K562 (cell line): ENCODE data around the gene RABGAP1. TPM values are rescaled to one million over a fixed set of nuclear protein-coding genes. Genes with fewer than 3 reads are reported as not detected.

Experiments
- PHTF2 ChIP-seq: fragments of 250-450 bp; sonication (Bioruptor Pico); IDR thresholded peaks from 2 replicates; pipeline ENCODE4 v1.5.0; 2021; ENCODE audit warnings: mild to moderate bottlenecking
- PPARD ChIP-seq: fragments of 250-450 bp; sonication (Bioruptor Pico); IDR thresholded peaks from 2 replicates; pipeline ENCODE4 v1.8.0; 2022; ENCODE audit warnings: inconsistent platforms, mild to moderate bottlenecking, moderate library complexity
- SIN3A ChIP-seq, 2 experiments: fragments of 150-350 bp in 1 of 2; IDR thresholded peaks; 2 replicates each; pipeline ENCODE4 v1.6.1; 2011 to 2016; ENCODE audit warnings: borderline replicate concordance in 2 of 2, low read depth in 2 of 2, low read length in 2 of 2, mild to moderate bottlenecking in 2 of 2, moderate library complexity in 2 of 2; ENCODE audit not compliant: control insufficient read depth in 1 of 2
- SREBF2 ChIP-seq: sonication (generic); formaldehyde crosslinking; IDR thresholded peaks from 2 replicates; pipeline ENCODE4 v1.4.0; 2020; ENCODE audit warnings: mild to moderate bottlenecking, missing genetic modification reagents
- ZNF740 ChIP-seq, 3 experiments: fragments of 200-800 bp in 1 of 3; sonication (Bioruptor generic) in 1 of 3; sonication (generic) in 1 of 3; formaldehyde crosslinking in 1 of 3; IDR thresholded peaks; 2 replicates each; pipeline versions ENCODE4 v1.6.1 to v1.8.0; 2016 to 2022; ENCODE audit warnings: mild to moderate bottlenecking in 2 of 3, missing compliant biosample characterization in 2 of 3, missing genetic modification characterization in 2 of 3, missing genetic modification reagents in 1 of 3
- ZNF76 ChIP-seq: fragments of 250-450 bp; sonication (Bioruptor Pico); IDR thresholded peaks from 2 replicates; pipeline ENCODE4 v1.4.0; 2020; ENCODE audit warnings: mild to moderate bottlenecking, moderate library complexity, borderline replicate concordance
- polyA plus RNA-seq, 8 experiments: library from polyadenylated mRNA; depleted of rRNA in 4 of 8; stranded (reverse) in 5 of 8; unstranded in 3 of 8; fragments of >200 nt; fragmentation: Nextera tagmentation in 2 of 8; fragmentation: Illumina TruSeq in 1 of 8; extraction: Ambion mirVana in 2 of 8; extraction: Trizol in 1 of 8; gene quantifications; 2 replicates each; pipeline versions ENCODE4 v1.2.1 to v1.2.3, GENCODE V29; 2011 to 2014; ENCODE audit warnings: inconsistent platforms in 1 of 8, missing spikeins in 1 of 8
- total RNA-seq, 7 experiments: library from RNA; depleted of rRNA in 6 of 7; stranded (reverse); fragments of >200 nt in 6 of 7; fragmentation: Illumina TruSeq in 2 of 7; extraction: Trizol in 2 of 7; gene quantifications; 2 replicates each; pipeline versions ENCODE4 v1.2.1 to v1.2.3, GENCODE V29; 2011 to 2021; ENCODE audit warnings: low replicate concordance in 1 of 7
- TF ChIP-seq, protein P1 (sequence below): sonication (generic); formaldehyde crosslinking; IDR thresholded peaks from 2 replicates; pipeline ENCODE4 v1.8.1; 2023; ENCODE audit warnings: missing genetic modification reagents, mild to moderate bottlenecking, borderline replicate concordance
- TF ChIP-seq, protein P2 (sequence below): fragments of 450-650 bp; formaldehyde crosslinking; IDR thresholded peaks from 2 replicates; pipeline ENCODE4 v1.4.0; 2022; ENCODE audit warnings: mild to moderate bottlenecking, moderate library complexity
- TF ChIP-seq, protein P3 (sequence below), 2 experiments: fragments of 250-450 bp in 1 of 2; fragments of 450-650 bp in 1 of 2; sonication (Bioruptor Pico) in 1 of 2; IDR thresholded peaks; 2 replicates each; pipeline versions ENCODE4 v1.6.1 to v1.8.0; 2016 to 2021; ENCODE audit warnings: mild to moderate bottlenecking in 2 of 2, moderate library complexity in 2 of 2, missing compliant biosample characterization in 1 of 2, missing genetic modification characterization in 1 of 2

Gene RABGAP1
- total and polyA plus RNA-seq, 9 of the 15 experiments (the other 6 are each of a cell fraction or from before 2014, with no cell fraction given), result 1.5 to 22.7 (median 13.1) TPM

DNA sequence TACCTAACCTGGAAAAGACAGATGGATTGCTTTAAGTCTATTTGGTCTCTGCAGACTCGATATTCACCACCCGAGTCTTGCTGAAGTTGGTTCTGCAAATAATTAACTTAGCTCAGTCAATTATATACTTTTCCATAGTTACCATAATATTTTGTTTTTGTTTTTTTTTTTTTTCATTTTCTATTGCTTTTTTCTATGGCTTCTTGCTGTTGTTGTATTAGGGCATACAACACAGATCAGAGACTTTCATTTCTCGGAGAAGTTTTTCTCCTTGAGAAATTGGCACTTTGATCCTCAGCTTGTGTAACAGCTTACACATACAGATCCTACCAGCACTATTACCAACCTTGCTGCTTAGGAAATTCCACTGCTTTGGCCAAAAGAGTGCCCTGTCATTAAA, 180.6 kb downstream of the RABGAP1 start (continued):
- TF ChIP-seq, protein P1, sequence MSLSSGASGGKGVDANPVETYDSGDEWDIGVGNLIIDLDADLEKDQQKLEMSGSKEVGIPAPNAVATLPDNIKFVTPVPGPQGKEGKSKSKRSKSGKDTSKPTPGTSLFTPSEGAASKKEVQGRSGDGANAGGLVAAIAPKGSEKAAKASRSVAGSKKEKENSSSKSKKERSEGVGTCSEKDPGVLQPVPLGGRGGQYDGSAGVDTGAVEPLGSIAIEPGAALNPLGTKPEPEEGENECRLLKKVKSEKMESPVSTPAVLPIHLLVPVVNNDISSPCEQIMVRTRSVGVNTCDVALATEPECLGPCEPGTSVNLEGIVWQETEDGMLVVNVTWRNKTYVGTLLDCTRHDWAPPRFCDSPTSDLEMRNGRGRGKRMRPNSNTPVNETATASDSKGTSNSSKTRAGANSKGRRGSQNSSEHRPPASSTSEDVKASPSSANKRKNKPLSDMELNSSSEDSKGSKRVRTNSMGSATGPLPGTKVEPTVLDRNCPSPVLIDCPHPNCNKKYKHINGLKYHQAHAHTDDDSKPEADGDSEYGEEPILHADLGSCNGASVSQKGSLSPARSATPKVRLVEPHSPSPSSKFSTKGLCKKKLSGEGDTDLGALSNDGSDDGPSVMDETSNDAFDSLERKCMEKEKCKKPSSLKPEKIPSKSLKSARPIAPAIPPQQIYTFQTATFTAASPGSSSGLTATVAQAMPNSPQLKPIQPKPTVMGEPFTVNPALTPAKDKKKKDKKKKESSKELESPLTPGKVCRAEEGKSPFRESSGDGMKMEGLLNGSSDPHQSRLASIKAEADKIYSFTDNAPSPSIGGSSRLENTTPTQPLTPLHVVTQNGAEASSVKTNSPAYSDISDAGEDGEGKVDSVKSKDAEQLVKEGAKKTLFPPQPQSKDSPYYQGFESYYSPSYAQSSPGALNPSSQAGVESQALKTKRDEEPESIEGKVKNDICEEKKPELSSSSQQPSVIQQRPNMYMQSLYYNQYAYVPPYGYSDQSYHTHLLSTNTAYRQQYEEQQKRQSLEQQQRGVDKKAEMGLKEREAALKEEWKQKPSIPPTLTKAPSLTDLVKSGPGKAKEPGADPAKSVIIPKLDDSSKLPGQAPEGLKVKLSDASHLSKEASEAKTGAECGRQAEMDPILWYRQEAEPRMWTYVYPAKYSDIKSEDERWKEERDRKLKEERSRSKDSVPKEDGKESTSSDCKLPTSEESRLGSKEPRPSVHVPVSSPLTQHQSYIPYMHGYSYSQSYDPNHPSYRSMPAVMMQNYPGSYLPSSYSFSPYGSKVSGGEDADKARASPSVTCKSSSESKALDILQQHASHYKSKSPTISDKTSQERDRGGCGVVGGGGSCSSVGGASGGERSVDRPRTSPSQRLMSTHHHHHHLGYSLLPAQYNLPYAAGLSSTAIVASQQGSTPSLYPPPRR, result no peak
- TF ChIP-seq, protein P2, sequence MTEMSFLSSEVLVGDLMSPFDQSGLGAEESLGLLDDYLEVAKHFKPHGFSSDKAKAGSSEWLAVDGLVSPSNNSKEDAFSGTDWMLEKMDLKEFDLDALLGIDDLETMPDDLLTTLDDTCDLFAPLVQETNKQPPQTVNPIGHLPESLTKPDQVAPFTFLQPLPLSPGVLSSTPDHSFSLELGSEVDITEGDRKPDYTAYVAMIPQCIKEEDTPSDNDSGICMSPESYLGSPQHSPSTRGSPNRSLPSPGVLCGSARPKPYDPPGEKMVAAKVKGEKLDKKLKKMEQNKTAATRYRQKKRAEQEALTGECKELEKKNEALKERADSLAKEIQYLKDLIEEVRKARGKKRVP (CRISPR knock-in tag), result no peak
- TF ChIP-seq SIN3A (IDR thresholded peaks at IDR 0.05; ENCODE audit: borderline replicate concordance in 2 of 2, control insufficient read depth in 1 of 2, low read depth in 2 of 2, low read length in 2 of 2) (no peak), PPARD (CRISPR knock-in tag) (no peak), ZNF76 (CRISPR knock-in tag) (no peak), SREBF2 (no peak), PHTF2 (CRISPR knock-in tag) (no peak), ZNF740 (CRISPR knock-in tag; IDR thresholded peaks at IDR 0.05) (no peak), ZNF740 (tag; IDR thresholded peaks at IDR 0.05) (no peak)
- TF ChIP-seq, protein P3, sequence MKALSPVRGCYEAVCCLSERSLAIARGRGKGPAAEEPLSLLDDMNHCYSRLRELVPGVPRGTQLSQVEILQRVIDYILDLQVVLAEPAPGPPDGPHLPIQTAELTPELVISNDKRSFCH (CRISPR knock-in tag; IDR thresholded peaks at IDR 0.05), result no peak
- TF ChIP-seq, protein P3 (tag; IDR thresholded peaks at IDR 0.05), result no peak
